ENCODE data around the gene PLPP6.

Gene PLPP6

GRCh38 chr9:4677392-4677791 is 15.3 kb downstream of the PLPP6 start:
- H3K9ac ChIP-seq (ENCODE audit: low read depth, low read length) = no peak overlapping the region
- H3K4me3 ChIP-seq (ENCODE audit: low read depth, low read length) = no peak overlapping the region
- H3K36me3 ChIP-seq (ENCODE audit: control insufficient read depth, insufficient read depth, low read length) = no peaks in the 10 kb centered on the region
- peaks cover 20% of the 10 kb centered on the region for H3K4me1 ChIP-seq (ENCODE audit: control insufficient read depth, insufficient read depth, low read length)
- no peaks in the 10 kb centered on the region for H3K27me3 ChIP-seq (ENCODE audit: control insufficient read depth, insufficient read depth, low read length)
- H3K9me3 ChIP-seq (ENCODE audit: control insufficient read depth, insufficient read depth, low read length) = no peaks in the 10 kb centered on the region
- H3K27ac ChIP-seq (ENCODE audit: low read depth, low read length) = peak overlapping the region; percentile 96

GRCh38 chr9:4678679-4679267 is 16.7 kb downstream of the PLPP6 start:
- Histone ChIP-seq H3K9me3 (ENCODE audit: control insufficient read depth, insufficient read depth, low read length) (no peaks in the 10 kb centered on the region), H3K36me3 (ENCODE audit: control insufficient read depth, insufficient read depth, low read length) (no peaks in the 10 kb centered on the region), H3K4me3 (ENCODE audit: low read depth, low read length) (peak overlapping the region; percentile 90), H3K27ac (ENCODE audit: low read depth, low read length) (peak overlapping the region; percentile 96), H3K4me1 (ENCODE audit: control insufficient read depth, insufficient read depth, low read length) (peaks cover 20% of the 10 kb centered on the region), H3K27me3 (ENCODE audit: control insufficient read depth, insufficient read depth, low read length) (no peaks in the 10 kb centered on the region), H3K9ac (ENCODE audit: low read depth, low read length) (peak overlapping the region; percentile 90)

GRCh38 chr9:4679268-4680172 is 17.4 kb downstream of the PLPP6 start, which contains the start of gene CDC37L1:
CDC37L1 (plus strand) TSS chr9:4679569; CDS start chr9:4679768, 199 bp downstream.
- Histone ChIP-seq H3K9ac (ENCODE audit: low read depth, low read length) (peak within 1 kb of the TSS; percentile 90), H3K4me1 (ENCODE audit: control insufficient read depth, insufficient read depth, low read length) (peaks cover 20% of the 10 kb centered on the region), H3K4me3 (ENCODE audit: low read depth, low read length) (peak within 1 kb of the TSS; percentile 90), H3K9me3 (ENCODE audit: control insufficient read depth, insufficient read depth, low read length) (no peaks in the 10 kb centered on the region), H3K27ac (ENCODE audit: low read depth, low read length) (peak within 1 kb of the TSS; percentile 96), H3K36me3 (ENCODE audit: control insufficient read depth, insufficient read depth, low read length) (0 out of 2 replicates have a peak, but pooled peaks cover under 1% of the 10 kb centered on the region), H3K27me3 (ENCODE audit: control insufficient read depth, insufficient read depth, low read length) (no peaks in the 10 kb centered on the region)

GRCh38 chr9:4680173-4680525 is 18.1 kb downstream of the PLPP6 start:
- no peaks in the 10 kb centered on the region for H3K27me3 ChIP-seq (ENCODE audit: control insufficient read depth, insufficient read depth, low read length)
- peaks cover 7% of the 10 kb centered on the region for H3K36me3 ChIP-seq (ENCODE audit: control insufficient read depth, insufficient read depth, low read length)
- peak overlapping the region; percentile 90 for H3K4me3 ChIP-seq (ENCODE audit: low read depth, low read length)
- no peaks in the 10 kb centered on the region for H3K9me3 ChIP-seq (ENCODE audit: control insufficient read depth, insufficient read depth, low read length)
- peak overlapping the region; percentile 68 for H3K9ac ChIP-seq (ENCODE audit: low read depth, low read length)
- peak overlapping the region; percentile 96 for H3K27ac ChIP-seq (ENCODE audit: low read depth, low read length)
- peaks cover 20% of the 10 kb centered on the region for H3K4me1 ChIP-seq (ENCODE audit: control insufficient read depth, insufficient read depth, low read length)

- Histone ChIP-seq H3K4me3 (ENCODE audit: low read depth, low read length) (peak overlapping the region; percentile 90), H3K36me3 (ENCODE audit: control insufficient read depth, insufficient read depth, low read length) (peaks cover 13% of the 10 kb centered on the region), H3K27ac (ENCODE audit: low read depth, low read length) (no peak overlapping the region), H3K27me3 (ENCODE audit: control insufficient read depth, insufficient read depth, low read length) (no peaks in the 10 kb centered on the region), H3K9me3 (ENCODE audit: control insufficient read depth, insufficient read depth, low read length) (no peaks in the 10 kb centered on the region), H3K4me1 (ENCODE audit: control insufficient read depth, insufficient read depth, low read length) (peaks cover 20% of the 10 kb centered on the region), H3K9ac (ENCODE audit: low read depth, low read length) (0 out of 2 replicates have a peak overlapping the region, but pooled peaks have one; percentile 68)
These were observed 18.7 kb downstream of the PLPP6 start for GRCh38 chr9:4680750-4681149.

- no peaks in the 10 kb centered on the region for H3K27me3 ChIP-seq (ENCODE audit: control insufficient read depth, insufficient read depth, low read length)
These were observed 22.7 kb downstream of the PLPP6 start for GRCh38 chr9:4684820-4685219.

GRCh38 chr9:4686112-4686511 is 24.0 kb downstream of the PLPP6 start:
- H3K4me1 ChIP-seq (ENCODE audit: control insufficient read depth, insufficient read depth, low read length) = no peaks in the 10 kb centered on the region
- no peak overlapping the region for H3K4me3 ChIP-seq (ENCODE audit: low read depth, low read length)
- no peak overlapping the region for H3K27ac ChIP-seq (ENCODE audit: low read depth, low read length)
- no peak overlapping the region for H3K9ac ChIP-seq (ENCODE audit: low read depth, low read length)
- peaks cover 58% of the 10 kb centered on the region for H3K36me3 ChIP-seq (ENCODE audit: control insufficient read depth, insufficient read depth, low read length)
- H3K9me3 ChIP-seq (ENCODE audit: control insufficient read depth, insufficient read depth, low read length) = no peaks in the 10 kb centered on the region
- H3K27me3 ChIP-seq (ENCODE audit: control insufficient read depth, insufficient read depth, low read length) = no peaks in the 10 kb centered on the region

More at GRCh38 chr9:4684820-4685219, 22.7 kb downstream of the PLPP6 start:
- no peak overlapping the region for H3K9ac ChIP-seq (ENCODE audit: low read depth, low read length)
- H3K27ac ChIP-seq (ENCODE audit: low read depth, low read length) = no peak overlapping the region
- no peaks in the 10 kb centered on the region for H3K9me3 ChIP-seq (ENCODE audit: control insufficient read depth, insufficient read depth, low read length)
- peaks cover 45% of the 10 kb centered on the region for H3K36me3 ChIP-seq (ENCODE audit: control insufficient read depth, insufficient read depth, low read length)
- H3K4me1 ChIP-seq (ENCODE audit: control insufficient read depth, insufficient read depth, low read length) = peaks cover 6% of the 10 kb centered on the region
- no peak overlapping the region for H3K4me3 ChIP-seq (ENCODE audit: low read depth, low read length)

GRCh38 chr9:4686584-4686983 is 24.5 kb downstream of the PLPP6 start:
- no peaks in the 10 kb centered on the region for H3K9me3 ChIP-seq (ENCODE audit: control insufficient read depth, insufficient read depth, low read length)
- no peaks in the 10 kb centered on the region for H3K4me1 ChIP-seq (ENCODE audit: control insufficient read depth, insufficient read depth, low read length)
- no peak overlapping the region for H3K9ac ChIP-seq (ENCODE audit: low read depth, low read length)
- no peak overlapping the region for H3K4me3 ChIP-seq (ENCODE audit: low read depth, low read length)
- H3K27me3 ChIP-seq (ENCODE audit: control insufficient read depth, insufficient read depth, low read length) = no peaks in the 10 kb centered on the region
- no peak overlapping the region for H3K27ac ChIP-seq (ENCODE audit: low read depth, low read length)
- H3K36me3 ChIP-seq (ENCODE audit: control insufficient read depth, insufficient read depth, low read length) = peaks cover 60% of the 10 kb centered on the region

GRCh38 chr9:4689021-4689420 is 26.9 kb downstream of the PLPP6 start:
- H3K27ac ChIP-seq (ENCODE audit: low read depth, low read length) = no peak overlapping the region
- no peak overlapping the region for H3K4me3 ChIP-seq (ENCODE audit: low read depth, low read length)
- H3K9ac ChIP-seq (ENCODE audit: low read depth, low read length) = no peak overlapping the region
- no peaks in the 10 kb centered on the region for H3K27me3 ChIP-seq (ENCODE audit: control insufficient read depth, insufficient read depth, low read length)
- H3K4me1 ChIP-seq (ENCODE audit: control insufficient read depth, insufficient read depth, low read length) = no peaks in the 10 kb centered on the region
- peaks cover 64% of the 10 kb centered on the region for H3K36me3 ChIP-seq (ENCODE audit: control insufficient read depth, insufficient read depth, low read length)
- no peaks in the 10 kb centered on the region for H3K9me3 ChIP-seq (ENCODE audit: control insufficient read depth, insufficient read depth, low read length)

DNA sequence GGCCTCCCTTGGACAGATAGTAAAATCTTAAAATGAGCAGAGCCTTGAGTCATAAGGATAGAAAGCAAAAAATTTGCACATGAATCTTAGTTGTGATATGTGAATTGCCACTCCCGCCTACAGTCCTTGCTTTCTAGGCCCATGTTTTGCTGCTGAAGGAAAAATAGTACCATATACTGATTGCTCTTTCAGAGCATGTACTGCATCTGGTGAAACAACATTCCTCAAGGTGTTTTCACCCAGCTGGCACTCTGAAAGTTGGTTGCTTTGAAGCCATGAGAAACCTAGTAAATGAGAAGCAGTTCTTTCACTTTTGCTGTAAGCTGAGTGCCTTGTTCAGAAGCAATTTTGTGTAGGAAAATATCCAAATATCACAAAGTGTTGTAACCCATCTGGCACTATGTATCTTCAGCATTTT is 27.6 kb downstream of the PLPP6 start:
- H3K27ac ChIP-seq (ENCODE audit: low read depth, low read length) = peak overlapping the region; percentile 59
- no peaks in the 10 kb centered on the region for H3K4me1 ChIP-seq (ENCODE audit: control insufficient read depth, insufficient read depth, low read length)
- H3K36me3 ChIP-seq (ENCODE audit: control insufficient read depth, insufficient read depth, low read length) = peaks cover 63% of the 10 kb centered on the region
- no peak overlapping the region for H3K4me3 ChIP-seq (ENCODE audit: low read depth, low read length)
- no peak overlapping the region for H3K9ac ChIP-seq (ENCODE audit: low read depth, low read length)
- H3K27me3 ChIP-seq (ENCODE audit: control insufficient read depth, insufficient read depth, low read length) = no peaks in the 10 kb centered on the region
- no peaks in the 10 kb centered on the region for H3K9me3 ChIP-seq (ENCODE audit: control insufficient read depth, insufficient read depth, low read length)

- H3K9ac ChIP-seq (ENCODE audit: low read depth, low read length) = no peak overlapping the region
- H3K36me3 ChIP-seq (ENCODE audit: control insufficient read depth, insufficient read depth, low read length) = peaks cover 62% of the 10 kb centered on the region
- no peaks in the 10 kb centered on the region for H3K4me1 ChIP-seq (ENCODE audit: control insufficient read depth, insufficient read depth, low read length)
- H3K27me3 ChIP-seq (ENCODE audit: control insufficient read depth, insufficient read depth, low read length) = no peaks in the 10 kb centered on the region
- no peak overlapping the region for H3K4me3 ChIP-seq (ENCODE audit: low read depth, low read length)
- peak overlapping the region; percentile 59 for H3K27ac ChIP-seq (ENCODE audit: low read depth, low read length)
- H3K9me3 ChIP-seq (ENCODE audit: control insufficient read depth, insufficient read depth, low read length) = no peaks in the 10 kb centered on the region
These were observed 28.1 kb downstream of the PLPP6 start for GRCh38 chr9:4690144-4690543.
